AG04449 (cell line): ENCODE data around the gene CORT.
"Not testable (repeated sequence)": the region's sequence is repeated elsewhere in the genome, so short reads cannot be mapped to it uniquely, and the experiment has no call there.

Experiments
- CTCF ChIA-PET: fragments of 350-600 bp; formaldehyde crosslinking; extraction: SDS; loops from one replicate; lab custom pipeline; 2021; ENCODE audit warnings: antibody characterized with exemption; lab: Yijun Ruan, JAX
- POLR2A ChIA-PET: fragments of 400-600, 350-600 bp; formaldehyde crosslinking; extraction: SDS; loops from one replicate; lab custom pipeline; 2020; ENCODE audit warnings: antibody characterized with exemption, inconsistent platforms; lab: Yijun Ruan, JAX
- DNase-seq: peaks from one replicate; pipeline ENCODE4 v3.0.0-alpha.2; 2010; ENCODE audit warnings: low read depth, low spot score
- H3K4me3 ChIP-seq: 2 replicates; pipeline ENCODE4 v1.5.1; 2011; ENCODE audit warnings: low read depth, mild to moderate bottlenecking, control low read depth, low read length
- CTCF ChIP-seq: IDR thresholded peaks from one replicate; pipeline ENCODE4 v1.5.1; 2011; ENCODE audit warnings: mild to moderate bottlenecking, moderate library complexity, low read length, control low read depth, inconsistent platforms; ENCODE audit not compliant: insufficient read depth; ENCODE audit errors: missing control alignments

Gene CORT

GRCh38 chr1:10449751-10450150 is at the start of gene CORT:
TSS of gene CORT (plus strand) at chr1:10450031. CDS start at chr1:10450224, 193 bp downstream.
- DNase-seq = no peak
- H3K4me3 ChIP-seq = peak within 1 kb of the TSS; percentile 42
- POLR2A ChIA-PET = no interaction called here
- no peak for TF ChIP-seq CTCF
- CTCF ChIA-PET = interaction anchor here (0.9 to 4.7 kb wide), 6 partner anchors 13 to 72 kb away, joined by 4 to 28 read pairs (median 8); partner anchors contain the start of gene CENPS

- DNase-seq = no peak
- ChIA-PET CTCF (interaction anchor here (1.0 to 4.6 kb wide), 5 partner anchors 7 to 35 kb away, joined by 3 to 25 read pairs (median 18); partner anchors contain the start of gene CENPS), POLR2A (interaction anchor here (0.5 kb wide), 1 partner anchor 14 kb away, joined by 4 read pairs; no protein-coding TSS in a partner anchor)
- no peak for TF ChIP-seq CTCF
- H3K4me3 ChIP-seq = no peak overlapping the region; the same call in 1 of the 2 replicates
Measured at GRCh38 chr1:10401281-10401680, 48.5 kb upstream of the CORT start.

GRCh38 chr1:10402729-10403274 is 47.0 kb upstream of the CORT start:
- no peak for DNase-seq
- ChIA-PET CTCF (interaction anchor here (1.4 to 4.6 kb wide), 2 partner anchors 25 to 27 kb away, joined by 9 to 25 read pairs; partner anchors contain the start of gene CENPS), POLR2A (no interaction called here)
- no peak overlapping the region for H3K4me3 ChIP-seq
- TF ChIP-seq CTCF = no peak

- H3K4me3 ChIP-seq = no peak overlapping the region
- CTCF ChIA-PET = interaction anchor here (1.2 to 3.6 kb wide), 2 partner anchors 23 to 30 kb away, joined by 4 to 14 read pairs; partner anchors contain the start of gene CENPS
- POLR2A ChIA-PET = no interaction called here
- no peak for DNase-seq
- TF ChIP-seq CTCF = no peak
Measured at GRCh38 chr1:10407201-10407600, 42.6 kb upstream of the CORT start.

GRCh38 chr1:10415211-10415930 is 34.5 kb upstream of the CORT start:
- no peak for TF ChIP-seq CTCF
- no peak overlapping the region for H3K4me3 ChIP-seq
- peak; percentile 65 for DNase-seq
- ChIA-PET CTCF (interaction anchor here (1.2 to 2.6 kb wide), 6 partner anchors 11 to 78 kb away, joined by 3 to 16 read pairs (median 6); partner anchors contain the start of gene CENPS), POLR2A (interaction anchor here (0.8 to 1.8 kb wide), 4 partner anchors 14 to 38 kb away, joined by 3 to 4 read pairs (median 4); partner anchors contain the start of gene PGD)

- ChIA-PET CTCF (interaction anchor here (1.2 to 2.6 kb wide), 7 partner anchors 11 to 78 kb away, joined by 3 to 16 read pairs (median 6); partner anchors contain the start of gene CENPS), POLR2A (interaction anchor here (0.8 to 1.8 kb wide), 3 partner anchors 15 to 39 kb away, joined by 3 to 4 read pairs (median 3); partner anchors contain the start of gene PGD)
- not testable (repeated sequence) for DNase-seq, H3K4me3 ChIP-seq
Measured at GRCh38 chr1:10415967-10416366, 33.9 kb upstream of the CORT start.

- DNase-seq, H3K4me3 ChIP-seq: not testable (repeated sequence)
- ChIA-PET POLR2A (interaction anchor here (0.6 kb wide), 1 partner anchor 34 kb away, joined by 4 read pairs; no protein-coding TSS in a partner anchor), CTCF (interaction anchor here (4.6 kb wide), 1 partner anchor 11 kb away, joined by 42 read pairs; the partner anchor contains the start of gene CENPS)
Measured at GRCh38 chr1:10418741-10419140, 31.1 kb upstream of the CORT start.
